Effector memory CD4-positive, alpha-beta T cell (primary cell): ENCODE results near the gene ZNF584.

ENCODE experiments used
- DNase-seq, 3 donors: peaks; one replicate each; pipeline ENCODE4 v3.0.0-alpha.2; 2020
- H3K27ac ChIP-seq: 2 replicates; pipeline ENCODE4 v1.7.0; 2013; ENCODE audit warnings: mild to moderate bottlenecking, low read length, moderate library complexity; ENCODE audit not compliant: insufficient read depth, poor library complexity, severe bottlenecking
- H3K27me3 ChIP-seq: replicated peaks from 2 replicates; pipeline ENCODE4 v1.7.0; 2013; ENCODE audit warnings: mild to moderate bottlenecking, low read length; ENCODE audit not compliant: insufficient read depth, control insufficient read depth, poor library complexity, severe bottlenecking
- H3K36me3 ChIP-seq: 2 replicates; pipeline ENCODE4 v1.7.0; 2013; ENCODE audit warnings: mild to moderate bottlenecking, low read length, moderate library complexity; ENCODE audit not compliant: control insufficient read depth, insufficient read depth
- H3K4me1 ChIP-seq: 2 replicates; pipeline ENCODE4 v1.7.0; 2013; ENCODE audit warnings: low read length, mild to moderate bottlenecking; ENCODE audit not compliant: control insufficient read depth, insufficient read depth, poor library complexity, severe bottlenecking
- H3K4me3 ChIP-seq: 2 replicates; pipeline ENCODE4 v1.7.0; 2013; ENCODE audit warnings: low read length, low read depth, mild to moderate bottlenecking; ENCODE audit not compliant: insufficient read depth, poor library complexity, severe bottlenecking
- H3K9me3 ChIP-seq: 2 replicates; pipeline ENCODE4 v1.7.0; 2013; ENCODE audit warnings: mild to moderate bottlenecking, low read length, moderate library complexity; ENCODE audit not compliant: control insufficient read depth

Gene ZNF584

GRCh38 chr19:58386576-58387337 is 21.7 kb upstream of the ZNF584 start, which contains the start of gene RPS5:
Gene RPS5 (plus strand): TSS chr19:58387269. CDS start chr19:58388138, 869 bp downstream.
- Histone ChIP-seq H3K4me3 (peak within 1 kb of the TSS; percentile 71), H3K9me3 (no peaks in the 10 kb centered on the region), H3K4me1 (peaks cover 31% of the 10 kb centered on the region), H3K27me3 (no peaks in the 10 kb centered on the region), H3K27ac (peak within 1 kb of the TSS; percentile 98), H3K36me3 (peaks cover 11% of the 10 kb centered on the region)
- peak; percentile 95 for DNase-seq

DNA sequence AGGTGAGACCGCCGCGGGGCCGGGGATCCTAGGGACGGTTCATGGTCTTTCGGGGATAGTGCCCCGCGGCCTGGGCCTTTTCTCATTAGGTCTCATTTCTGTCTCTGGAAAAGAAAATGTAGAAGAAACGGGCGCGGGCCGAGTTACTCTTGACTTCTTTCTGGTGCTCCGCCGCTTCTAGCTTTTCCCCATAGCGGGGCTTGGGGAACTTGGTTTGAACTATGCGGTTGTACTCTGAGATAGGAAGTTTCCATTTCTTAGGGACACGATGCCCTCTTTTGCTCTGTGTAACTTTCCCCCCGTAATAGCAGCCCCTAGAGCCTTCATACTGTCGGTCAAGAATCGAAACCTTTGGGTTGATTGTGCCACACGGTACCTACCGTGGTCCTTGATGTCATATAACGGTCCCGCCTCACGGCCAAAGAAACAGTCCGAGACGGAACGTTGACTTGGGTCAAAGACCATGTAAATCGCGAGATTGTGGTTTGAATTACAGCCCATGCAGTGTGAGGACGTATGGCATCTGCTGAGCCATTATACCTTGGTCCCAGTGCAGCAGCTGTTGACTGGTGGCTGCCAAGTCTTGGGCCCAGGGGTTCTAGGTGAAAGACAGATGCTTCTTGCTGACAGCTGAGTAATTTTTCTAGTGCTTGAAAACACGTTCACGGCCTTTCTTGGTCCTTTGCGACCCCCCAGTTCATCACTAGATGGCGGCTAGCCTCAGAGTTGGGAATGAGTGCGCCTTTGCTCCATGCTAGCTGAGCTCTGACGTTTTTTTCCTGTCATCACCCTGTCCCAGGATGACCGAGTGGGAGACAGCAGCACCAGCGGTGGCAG is 20.9 kb upstream of the ZNF584 start:
- DNase-seq: no peak
- Histone ChIP-seq H3K27me3 (no peaks in the 10 kb centered on the region), H3K27ac (peak overlapping the region; percentile 98), H3K9me3 (no peaks in the 10 kb centered on the region), H3K4me3 (peak overlapping the region; percentile 71), H3K4me1 (peaks cover 26% of the 10 kb centered on the region), H3K36me3 (peaks cover 15% of the 10 kb centered on the region)

DNA sequence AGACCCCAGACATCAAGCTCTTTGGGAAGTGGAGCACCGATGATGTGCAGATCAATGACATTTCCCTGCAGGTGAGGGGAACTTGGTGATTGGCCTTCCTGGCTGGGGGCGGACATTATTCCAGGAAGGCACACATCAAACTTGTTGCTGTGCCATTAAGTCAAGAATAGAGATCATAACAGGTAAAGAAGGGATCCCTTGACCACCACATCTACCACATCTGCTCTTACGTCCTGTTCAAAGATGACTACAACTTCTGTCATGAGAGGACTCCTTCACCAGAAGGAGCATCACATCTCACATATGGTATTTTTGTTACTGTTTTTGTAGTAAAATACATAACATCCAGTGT is 20.3 kb upstream of the ZNF584 start:
- Histone ChIP-seq H3K4me1 (peaks cover 26% of the 10 kb centered on the region), H3K27me3 (no peaks in the 10 kb centered on the region), H3K27ac (no peak overlapping the region), H3K36me3 (peaks cover 21% of the 10 kb centered on the region), H3K4me3 (peak overlapping the region; percentile 71), H3K9me3 (no peaks in the 10 kb centered on the region)
- DNase-seq: no peak

DNA sequence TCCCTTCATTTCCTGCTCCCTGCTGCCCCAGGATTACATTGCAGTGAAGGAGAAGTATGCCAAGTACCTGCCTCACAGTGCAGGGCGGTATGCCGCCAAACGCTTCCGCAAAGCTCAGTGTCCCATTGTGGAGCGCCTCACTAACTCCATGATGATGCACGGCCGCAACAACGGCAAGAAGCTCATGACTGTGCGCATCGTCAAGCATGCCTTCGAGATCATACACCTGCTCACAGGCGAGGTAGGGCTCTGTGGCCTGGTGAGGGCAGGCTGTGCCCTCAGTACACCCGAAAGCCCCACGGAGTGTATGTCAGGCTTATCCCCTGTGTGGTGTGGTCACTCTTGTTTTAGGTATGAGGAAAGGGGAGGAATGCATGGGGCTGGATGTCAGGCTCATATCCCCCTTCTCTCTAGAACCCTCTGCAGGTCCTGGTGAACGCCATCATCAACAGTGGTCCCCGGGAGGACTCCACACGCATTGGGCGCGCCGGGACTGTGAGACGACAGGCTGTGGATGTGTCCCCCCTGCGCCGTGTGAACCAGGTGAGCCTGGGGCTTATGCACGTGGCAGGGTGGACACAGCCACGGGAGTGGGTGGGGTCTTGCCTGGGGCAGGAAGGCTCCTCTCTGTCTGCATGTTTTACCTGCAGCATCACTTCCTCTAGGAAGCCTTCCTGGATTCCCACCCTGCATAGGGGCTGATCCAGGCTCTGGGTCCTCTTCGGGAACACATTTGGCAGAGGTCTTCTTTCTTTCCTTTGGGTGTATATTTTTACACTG is 15.3 kb upstream of the ZNF584 start:
- Histone ChIP-seq H3K4me1 (peaks cover 4% of the 10 kb centered on the region), H3K36me3 (peaks cover 41% of the 10 kb centered on the region), H3K4me3 (no peak overlapping the region), H3K27me3 (peaks cover 4% of the 10 kb centered on the region), H3K27ac (no peak overlapping the region), H3K9me3 (no peaks in the 10 kb centered on the region)
- no peak for DNase-seq

DNA sequence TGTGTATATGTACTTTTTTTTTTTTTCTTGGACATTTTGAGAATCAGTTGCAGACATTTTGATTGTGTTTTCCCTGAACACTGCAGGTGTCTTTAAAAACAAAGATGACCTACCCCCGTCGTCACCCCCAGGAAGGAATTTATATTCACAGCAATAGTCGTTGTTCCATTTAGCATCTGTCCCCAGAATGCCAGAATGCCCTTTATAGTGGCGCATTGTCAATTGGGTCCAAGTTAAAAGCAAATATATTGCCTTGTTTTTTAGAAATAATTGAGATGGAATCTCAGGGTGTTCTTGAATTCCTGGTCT is 14.8 kb upstream of the ZNF584 start:
- Histone ChIP-seq H3K27ac (no peak overlapping the region), H3K36me3 (peaks cover 41% of the 10 kb centered on the region), H3K27me3 (peaks cover 4% of the 10 kb centered on the region), H3K4me1 (peaks cover 3% of the 10 kb centered on the region), H3K4me3 (no peak overlapping the region), H3K9me3 (no peaks in the 10 kb centered on the region)
- no peak for DNase-seq

GRCh38 chr19:58394821-58395219 is 13.6 kb upstream of the ZNF584 start:
- no peak overlapping the region for H3K4me3 ChIP-seq
- peaks cover 35% of the 10 kb centered on the region for H3K36me3 ChIP-seq
- no peak overlapping the region for H3K27ac ChIP-seq
- no peaks in the 10 kb centered on the region for H3K9me3 ChIP-seq
- peaks cover 4% of the 10 kb centered on the region for H3K27me3 ChIP-seq
- no peak for DNase-seq
- H3K4me1 ChIP-seq: peaks cover 3% of the 10 kb centered on the region

DNA sequence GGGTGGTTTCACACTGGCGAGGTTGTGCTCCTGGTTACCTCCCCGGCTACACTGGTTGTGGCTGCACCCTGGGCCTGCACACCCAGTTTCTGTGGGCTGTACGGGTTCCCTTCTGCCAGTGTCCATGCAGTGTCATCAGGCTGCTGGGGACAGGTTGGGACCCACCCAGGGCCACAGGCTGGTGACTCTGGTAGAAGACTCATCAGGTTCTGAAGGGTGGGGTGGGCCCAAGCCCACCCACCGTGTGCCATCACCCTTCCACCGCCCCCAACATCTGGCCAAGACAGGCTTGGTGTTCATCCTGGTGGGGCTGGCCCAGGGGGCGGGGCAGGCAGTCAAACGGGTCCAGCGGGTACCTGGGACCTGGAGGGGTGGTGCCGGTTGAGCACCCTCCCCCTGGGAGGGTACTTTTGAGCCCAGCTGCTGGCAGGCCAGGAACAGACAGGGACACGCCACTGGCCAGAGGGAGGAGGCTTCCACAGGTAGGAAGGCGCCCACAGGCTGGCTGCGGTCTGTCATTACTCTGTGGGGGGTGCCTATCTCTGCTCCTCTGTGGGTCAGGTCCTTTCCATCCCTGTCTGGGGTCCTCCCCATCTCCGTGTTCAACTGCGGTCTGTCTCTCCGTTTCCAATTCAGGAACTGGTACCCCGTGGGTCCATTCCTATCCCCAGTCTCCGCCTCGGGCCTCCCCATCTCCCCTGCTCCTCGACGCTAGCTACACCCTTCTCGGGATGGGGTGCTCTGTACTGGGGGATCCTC is 13.1 kb upstream of the ZNF584 start, which contains the start of gene RNF225:
Gene RNF225, plus strand, starts transcription at position 437 of the 759 bp plus-strand sequence. CDS start 434 bp downstream, outside the sequence.
- H3K4me3 ChIP-seq: no peak within 1 kb of the TSS
- peaks cover 35% of the 10 kb centered on the region for H3K36me3 ChIP-seq
- H3K27me3 ChIP-seq: peaks cover 4% of the 10 kb centered on the region
- no peaks in the 10 kb centered on the region for H3K9me3 ChIP-seq
- no peak within 1 kb of the TSS for H3K27ac ChIP-seq
- peaks cover 5% of the 10 kb centered on the region for H3K4me1 ChIP-seq
- no peak for DNase-seq

DNA sequence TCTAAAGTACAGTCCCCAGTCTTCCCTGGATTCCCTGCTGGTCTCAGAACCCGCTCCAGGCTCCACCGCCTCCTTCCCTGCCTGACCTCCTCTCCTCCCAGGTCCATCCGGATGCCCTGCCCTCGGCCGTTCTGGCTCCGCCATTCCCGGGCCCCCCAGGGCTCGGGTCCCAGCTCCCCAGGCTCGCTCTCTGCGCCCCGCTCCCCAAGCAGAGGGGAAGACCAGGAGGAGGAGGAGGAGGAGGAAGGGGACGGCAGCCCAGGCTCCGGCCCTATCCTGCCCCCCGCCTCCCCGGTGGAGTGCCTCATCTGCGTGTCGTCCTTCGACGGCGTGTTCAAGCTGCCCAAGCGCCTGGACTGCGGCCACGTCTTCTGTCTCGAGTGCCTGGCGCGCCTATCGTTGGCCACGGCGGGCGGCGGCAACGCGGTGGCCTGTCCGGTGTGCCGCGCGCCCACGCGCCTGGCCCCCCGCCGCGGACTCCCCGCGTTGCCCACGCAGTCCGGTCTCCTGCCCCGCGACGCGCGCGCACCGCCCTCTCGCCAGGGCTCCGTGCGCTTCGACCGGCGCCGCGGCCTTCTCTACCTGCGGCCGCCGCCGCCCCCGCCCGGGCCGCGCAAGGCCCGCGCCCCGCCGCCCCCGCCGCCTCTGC is 12.3 kb upstream of the ZNF584 start:
- no peak for DNase-seq
- Histone ChIP-seq H3K27ac (no peak overlapping the region), H3K9me3 (no peaks in the 10 kb centered on the region), H3K4me3 (no peak overlapping the region), H3K36me3 (peaks cover 31% of the 10 kb centered on the region), H3K27me3 (peaks cover 4% of the 10 kb centered on the region), H3K4me1 (peaks cover 12% of the 10 kb centered on the region)
